ENCODE results near the gene CWF19L2.
"Not testable (repeated sequence)": the region's sequence is repeated elsewhere in the genome, so short reads cannot be mapped to it uniquely, and the experiment has no call there.

- TF ChIP-seq CTCF (IDR thresholded peaks at IDR 0.05; ENCODE audit: borderline replicate concordance, extremely low read depth, low read length, poor library complexity, severe bottlenecking); EZH2 (IDR thresholded peaks at IDR 0.05; ENCODE audit: borderline replicate concordance, low read depth, low read length, severe bottlenecking): not testable (repeated sequence)
These were observed 39.7 kb upstream of the CWF19L2 start for GRCh38 chr11:107497371-107497770.

Measured in DND-41 (cell line).